Vagina (tissue), 2 donors: ENCODE measurements around the gene MAIP1.

Experiments
- CTCF ChIP-seq, 3 experiments: fragments of 450-650 bp in 2 of 3; fragments of 200-600 bp in 1 of 3; sonication (generic) in 1 of 3; IDR thresholded peaks; one replicate each; pipeline ENCODE4 v1.5.1; 2017 to 2019; ENCODE audit warnings: antibody characterized with exemption in 3 of 3, mild to moderate bottlenecking in 2 of 3, moderate library complexity in 2 of 3
- POLR2A ChIP-seq, 2 donors: fragments of 450-650 bp; IDR thresholded peaks; one replicate each; pipeline ENCODE4 v1.6.1; 2017; ENCODE audit warnings: antibody characterized with exemption in 2 of 2, mild to moderate bottlenecking in 2 of 2, moderate library complexity in 2 of 2

- TF ChIP-seq CTCF (IDR thresholded peaks at IDR 0.05) (no peak), POLR2A (IDR thresholded peaks at IDR 0.05) (no peak)
These were observed 43.8 kb downstream of the MAIP1 start for GRCh38 chr2:199999166-199999565.
